Gastroesophageal sphincter (tissue), 4 donors: Measurements from ENCODE around the gene FOXO6. TPM values are rescaled to one million over a fixed set of nuclear protein-coding genes. Genes with fewer than 3 reads are reported as not detected.

Experiments used
- ATAC-seq: fragments of 150-250 bp; one replicate; pipeline ENCODE4 v1.9.1; 2016; ENCODE audit warnings: mild to moderate bottlenecking, moderate library complexity
- H3K27ac ChIP-seq, 4 donors: fragments of 200-600 bp; sonication (generic) in 3 of 4; 1 replicate in 3 of 4; 2 replicates in 1 of 4; pipeline ENCODE4 v1.5.1; 2016 to 2019
- H3K27me3 ChIP-seq: fragments of 200-600 bp; sonication (generic); one replicate; pipeline ENCODE4 v1.5.1; 2019
- H3K36me3 ChIP-seq, 2 donors: fragments of 200-600 bp; sonication (generic); one replicate each; pipeline ENCODE4 v1.5.1; 2019; ENCODE audit warnings: control low read depth in 1 of 2
- H3K4me1 ChIP-seq, 3 donors: fragments of 200-600 bp; sonication (generic); 1 replicate in 2 of 3; 2 replicates in 1 of 3; pipeline ENCODE4 v1.5.1; 2016 to 2019; ENCODE audit warnings: control low read depth in 2 of 3
- H3K4me3 ChIP-seq, 2 donors: fragments of 200-600 bp; sonication (generic); one replicate each; pipeline ENCODE4 v1.5.1; 2019; ENCODE audit warnings: mild to moderate bottlenecking in 1 of 2, moderate library complexity in 1 of 2
- H3K9me3 ChIP-seq, 3 donors: fragments of 200-600 bp; sonication (generic); one replicate each; pipeline ENCODE4 v1.5.1; 2017 to 2019; ENCODE audit warnings: control low read depth in 2 of 3
- EP300 ChIP-seq: sonication (generic); formaldehyde crosslinking; IDR thresholded peaks from one replicate; pipeline ENCODE4 v1.6.1; 2017; ENCODE audit warnings: antibody characterized with exemption, mild to moderate bottlenecking
- POLR2A ChIP-seq, 2 donors: fragments of 450-650 bp; IDR thresholded peaks; one replicate each; pipeline ENCODE4 v1.6.1; 2017; ENCODE audit warnings: antibody characterized with exemption in 2 of 2, mild to moderate bottlenecking in 2 of 2, moderate library complexity in 1 of 2
- POLR2AphosphoS5 ChIP-seq: sonication (generic); formaldehyde crosslinking; IDR thresholded peaks from one replicate; pipeline ENCODE4 v1.6.1; 2017; ENCODE audit warnings: antibody characterized with exemption
- WGBS, 2 donors: methylation state at CpG; one replicate each; pipeline ENCODE4 v1.1.5; 2018; ENCODE audit warnings: low coverage in 1 of 2; 5-methylcytosine and 5-hydroxymethylcytosine counted together
- total RNA-seq, 4 donors: library from RNA; depleted of rRNA; stranded (reverse); fragments of >200 nt; gene quantifications; one replicate each; pipeline ENCODE4 v1.1.0, GENCODE V29; 2016
- TF ChIP-seq, protein P1 (sequence below), 4 experiments: fragments of 200-600 bp in 2 of 4; fragments of 450-650 bp in 2 of 4; sonication (generic) in 1 of 4; IDR thresholded peaks; one replicate each; pipeline ENCODE4 v1.5.1; 2017 to 2019; ENCODE audit warnings: antibody characterized with exemption in 4 of 4, mild to moderate bottlenecking in 2 of 4, moderate library complexity in 2 of 4

FOXO6 gene
- total RNA-seq, 4 donors from 2014 or later = 0.27 to 2.2 (median 1.9) TPM

DNA sequence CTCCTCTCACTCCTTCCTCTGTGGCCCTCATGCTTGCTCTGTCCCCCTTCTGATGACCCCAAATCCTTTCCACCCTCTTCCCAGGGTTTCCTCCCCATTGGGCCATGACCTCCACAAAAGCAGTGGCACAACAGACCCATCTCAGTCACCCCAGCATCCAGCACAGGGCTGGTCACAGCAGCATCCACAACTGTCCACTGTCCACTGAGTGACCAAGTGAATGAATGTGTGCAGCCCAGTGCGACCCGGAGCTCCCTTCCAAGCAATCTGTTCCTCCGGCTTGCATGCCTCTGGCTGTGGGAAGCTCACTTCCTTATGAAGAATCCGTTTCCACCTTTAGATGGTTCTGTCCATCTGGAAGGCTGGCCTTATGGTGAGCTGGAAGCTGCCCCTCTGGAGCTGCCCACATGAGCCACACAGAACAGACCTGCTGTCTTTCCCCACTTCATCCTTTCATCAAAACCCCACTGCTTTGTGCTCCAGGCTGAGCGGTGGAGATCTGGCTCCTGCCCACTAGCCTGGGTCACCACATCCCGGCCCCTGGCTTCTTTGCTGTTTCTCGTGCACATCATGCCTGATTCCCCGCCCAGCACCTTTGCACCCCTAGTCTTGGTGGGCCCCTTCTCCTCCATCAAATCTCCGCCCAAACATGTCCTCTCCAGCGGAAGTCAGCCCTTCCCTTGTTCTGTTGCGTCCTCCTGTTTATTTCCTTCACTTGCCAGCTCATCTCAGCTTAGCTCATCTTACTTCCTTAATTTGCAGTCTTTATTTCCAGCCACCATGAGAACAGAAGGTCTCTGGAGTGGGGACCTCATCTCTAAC is 66.9 kb downstream of the FOXO6 start:
- Histone ChIP-seq H3K36me3 (no peaks in the 10 kb centered on the region), H3K9me3 (no peaks in the 10 kb centered on the region), H3K27me3 (no peaks in the 10 kb centered on the region), H3K27ac (no peak overlapping the region), H3K4me1 (peaks cover 2 to 38% (median 18%) of the 10 kb centered on the region in 3 donors), H3K4me3 (no peak overlapping the region)
- whole genome bisulfite sequencing, 2 donors = 78 to 86% methylated on average over 7 to 10 of the region's 11 CpGs
- no peak for ATAC-seq
- TF ChIP-seq POLR2A (IDR thresholded peaks at IDR 0.05) (no peak), EP300 (no peak)
- TF ChIP-seq, protein P1, sequence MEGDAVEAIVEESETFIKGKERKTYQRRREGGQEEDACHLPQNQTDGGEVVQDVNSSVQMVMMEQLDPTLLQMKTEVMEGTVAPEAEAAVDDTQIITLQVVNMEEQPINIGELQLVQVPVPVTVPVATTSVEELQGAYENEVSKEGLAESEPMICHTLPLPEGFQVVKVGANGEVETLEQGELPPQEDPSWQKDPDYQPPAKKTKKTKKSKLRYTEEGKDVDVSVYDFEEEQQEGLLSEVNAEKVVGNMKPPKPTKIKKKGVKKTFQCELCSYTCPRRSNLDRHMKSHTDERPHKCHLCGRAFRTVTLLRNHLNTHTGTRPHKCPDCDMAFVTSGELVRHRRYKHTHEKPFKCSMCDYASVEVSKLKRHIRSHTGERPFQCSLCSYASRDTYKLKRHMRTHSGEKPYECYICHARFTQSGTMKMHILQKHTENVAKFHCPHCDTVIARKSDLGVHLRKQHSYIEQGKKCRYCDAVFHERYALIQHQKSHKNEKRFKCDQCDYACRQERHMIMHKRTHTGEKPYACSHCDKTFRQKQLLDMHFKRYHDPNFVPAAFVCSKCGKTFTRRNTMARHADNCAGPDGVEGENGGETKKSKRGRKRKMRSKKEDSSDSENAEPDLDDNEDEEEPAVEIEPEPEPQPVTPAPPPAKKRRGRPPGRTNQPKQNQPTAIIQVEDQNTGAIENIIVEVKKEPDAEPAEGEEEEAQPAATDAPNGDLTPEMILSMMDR (IDR thresholded peaks at IDR 0.05) = no peak

DNA sequence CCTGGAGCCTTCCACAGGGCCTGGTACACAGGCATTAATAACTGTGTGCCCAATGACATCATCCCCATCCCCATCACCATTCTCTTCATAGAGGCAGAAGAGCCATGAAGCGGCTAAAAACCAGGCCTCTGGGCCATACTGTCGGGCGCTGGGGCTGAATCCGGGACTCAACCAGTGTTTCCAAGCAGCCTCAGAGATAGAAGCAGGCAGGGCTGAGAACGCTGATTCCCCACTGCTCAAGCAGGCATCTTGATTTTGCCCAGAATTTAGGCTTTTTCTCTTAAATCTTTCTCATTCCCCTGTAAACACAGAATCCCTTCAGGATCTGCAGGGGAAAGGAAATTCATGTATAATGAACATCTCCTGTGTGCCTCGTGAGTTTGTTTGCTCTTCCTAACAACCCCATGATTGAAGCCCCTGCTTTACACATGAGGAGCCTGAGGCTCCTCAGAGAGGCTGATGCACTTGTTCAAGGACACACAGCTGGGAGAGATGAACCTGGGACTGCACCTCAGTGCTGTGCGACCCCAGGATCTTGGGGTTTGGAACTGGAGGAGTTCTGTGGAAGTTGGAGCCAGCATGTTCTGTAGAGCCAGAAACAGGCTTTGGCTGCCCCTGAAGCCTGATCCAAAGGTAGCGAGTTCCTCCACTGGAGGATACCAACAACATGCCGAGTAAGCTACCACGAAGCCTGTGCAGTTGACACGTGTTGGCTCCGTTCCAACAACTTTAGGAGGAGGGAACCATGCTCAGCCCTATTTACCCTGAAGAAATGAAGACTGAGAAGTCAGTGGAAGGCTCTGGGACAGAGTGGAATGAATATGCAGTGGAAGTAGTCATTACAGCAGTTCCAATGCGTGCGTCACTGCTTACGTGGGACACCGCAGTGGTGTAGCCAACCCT is 67.8 kb downstream of the FOXO6 start:
- H3K36me3 ChIP-seq = no peaks in the 10 kb centered on the region
- no peaks in the 10 kb centered on the region for H3K9me3 ChIP-seq
- WGBS, 2 donors = 44 to 84% methylated on average over 4 to 5 of the region's 16 CpGs
- H3K4me3 ChIP-seq = no peak overlapping the region
- no peak for ATAC-seq
- TF ChIP-seq EP300 = no peak
- TF ChIP-seq, protein P1 (IDR thresholded peaks at IDR 0.05) = no peak
- no peak for TF ChIP-seq POLR2A (IDR thresholded peaks at IDR 0.05)
- TF ChIP-seq POLR2AphosphoS5 = no peak
- H3K27ac ChIP-seq = no peak overlapping the region
- H3K4me1 ChIP-seq = peaks cover 2 to 45% (median 24%) of the 10 kb centered on the region in 3 donors
- H3K27me3 ChIP-seq = no peaks in the 10 kb centered on the region

DNA sequence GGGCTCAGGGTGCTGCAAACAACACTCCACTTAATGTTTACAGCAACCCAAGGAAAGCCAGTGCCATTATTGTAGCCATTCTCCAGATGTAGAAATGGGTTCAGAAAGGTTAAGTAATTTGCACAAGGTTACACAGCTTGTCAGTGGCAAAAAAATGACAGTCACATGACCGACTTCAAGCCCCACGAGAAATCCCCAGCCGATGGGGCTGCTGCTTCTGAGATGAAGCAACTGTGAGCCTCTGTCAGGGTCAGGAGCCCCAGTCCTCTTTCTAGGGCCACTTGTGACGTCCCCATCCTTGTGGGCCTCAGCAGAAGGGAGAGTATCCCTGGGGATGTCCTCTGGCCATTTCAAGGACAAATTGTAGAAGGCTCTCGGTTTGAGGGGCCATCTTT is 68.4 kb downstream of the FOXO6 start:
- Histone ChIP-seq H3K4me1 (peaks cover 2 to 45% (median 24%) of the 10 kb centered on the region in 3 donors), H3K27ac (peak overlapping the region in 2 of 4 donors; percentile 63 to 77), H3K9me3 (no peaks in the 10 kb centered on the region), H3K36me3 (no peaks in the 10 kb centered on the region), H3K27me3 (no peaks in the 10 kb centered on the region), H3K4me3 (no peak overlapping the region)
- 73 to 84% methylated on average over 3 to 4 of the region's 5 CpGs for WGBS, 2 donors
- TF ChIP-seq POLR2A (IDR thresholded peaks at IDR 0.05) = no peak
- TF ChIP-seq, protein P1 (IDR thresholded peaks at IDR 0.05) = no peak
- no peak for TF ChIP-seq POLR2AphosphoS5
- no peak for TF ChIP-seq EP300
- ATAC-seq = no peak

DNA sequence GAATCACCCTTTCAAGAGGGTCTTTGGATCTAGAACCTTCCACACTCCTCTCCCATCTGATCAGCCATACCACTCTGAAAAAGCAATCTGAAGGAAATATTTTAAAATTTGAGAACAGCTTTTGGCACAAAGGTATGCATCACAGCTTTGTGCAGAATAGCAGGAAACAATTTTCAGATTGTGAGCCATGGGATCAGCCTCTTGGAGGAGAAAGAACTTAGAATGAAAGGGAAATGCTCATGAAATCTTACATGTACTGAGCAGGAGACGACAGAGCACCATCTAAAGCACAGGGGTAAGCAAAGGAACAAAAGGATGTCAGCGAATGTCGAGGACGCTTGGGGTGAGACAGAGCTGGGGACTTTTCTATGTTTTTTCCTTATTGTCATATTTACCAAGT is 68.8 kb downstream of the FOXO6 start:
- peak overlapping the region in 3 of 4 donors; percentile 5 to 77 (median 63) for H3K27ac ChIP-seq

More for the DNA sequence above, 68.8 kb downstream of the FOXO6 start:
- H3K36me3 ChIP-seq = no peaks in the 10 kb centered on the region
- peaks cover 2 to 45% (median 24%) of the 10 kb centered on the region in 3 donors for H3K4me1 ChIP-seq
- H3K9me3 ChIP-seq = no peaks in the 10 kb centered on the region
- no peak for ATAC-seq
- WGBS, 2 donors = 75% methylated on average over 4 of the region's 4 CpGs
- no peak for TF ChIP-seq POLR2AphosphoS5
- TF ChIP-seq EP300 = no peak
- TF ChIP-seq, protein P1 (IDR thresholded peaks at IDR 0.05) = no peak
- no peak for TF ChIP-seq POLR2A (IDR thresholded peaks at IDR 0.05)
- no peak overlapping the region for H3K4me3 ChIP-seq
- H3K27me3 ChIP-seq = no peaks in the 10 kb centered on the region
